Lower lobe of right lung (tissue), 2 donors: ENCODE results near the gene SEMA7A. TPM values are rescaled to one million over a fixed set of nuclear protein-coding genes. Genes with fewer than 3 reads are reported as not detected.
"Not testable (repeated sequence)": the region's sequence is repeated elsewhere in the genome, so short reads cannot be mapped to it uniquely, and the experiment has no call there.

Source experiments
- ATAC-seq, 2 donors: fragments of 200-7000 bp; cut with Tn5 transposase; one replicate each; pipeline ENCODE4 v1.9.1; 2020 to 2022; ENCODE audit warnings: mild to moderate bottlenecking in 2 of 2, moderate library complexity in 2 of 2
- DNase-seq: peaks from one replicate; pipeline ENCODE4 v3.0.0-alpha.2; 2020
- H3K27ac ChIP-seq: fragments of 200-600 bp; one replicate; pipeline ENCODE4 v1.8.0; 2022
- H3K27me3 ChIP-seq: fragments of 200-600 bp; one replicate; pipeline ENCODE4 v1.8.0; 2022; ENCODE audit warnings: low read depth
- H3K36me3 ChIP-seq: fragments of 200-600 bp; one replicate; pipeline ENCODE4 v1.8.0; 2022; ENCODE audit warnings: mild to moderate bottlenecking
- H3K4me1 ChIP-seq: fragments of 200-600 bp; one replicate; pipeline ENCODE4 v1.8.0; 2022
- H3K4me3 ChIP-seq: fragments of 200-600 bp; one replicate; pipeline ENCODE4 v1.8.0; 2022; ENCODE audit warnings: mild to moderate bottlenecking
- H3K9me3 ChIP-seq: fragments of 200-600 bp; one replicate; pipeline ENCODE4 v1.8.0; 2022
- intact Hi-C: fragments of 100-400 bp; cut with DNase I; formaldehyde crosslinking; loops from one replicate; pipeline ENCODE4 v1.11.0; 2022
- total RNA-seq: library from RNA; stranded (reverse); fragmentation: NEBNext Ultra II Directional; extraction: Animal tissue kit (Norgen Biotek cat#: 25700); gene quantifications from one replicate; pipeline ENCODE4 v1.2.1, GENCODE V29; 2021
- TF ChIP-seq, protein P1 (sequence below): fragments of 200-600 bp; IDR thresholded peaks from one replicate; pipeline ENCODE4 v1.8.0; 2022; ENCODE audit warnings: antibody characterized with exemption, mild to moderate bottlenecking
- donor health status: DM: no; HTN: yes; CAD: no; lungs with severe emphysema.

Gene SEMA7A
- total RNA-seq, 1 donor from 2014 or later, result 4.6 TPM

- H3K27me3 ChIP-seq, result no peaks in the 10 kb centered on the region
- intact Hi-C loops, result no loop called here
- peak within 1 kb of the TSS; percentile 83 for H3K27ac ChIP-seq
- H3K4me1 ChIP-seq, result peaks cover 20% of the 10 kb centered on the region
- H3K9me3 ChIP-seq, result no peaks in the 10 kb centered on the region
- ATAC-seq, result peak; percentile 99
- DNase-seq, result peak; percentile 98
- peak within 1 kb of the TSS; percentile 70 for H3K4me3 ChIP-seq
- peaks cover 20% of the 10 kb centered on the region for H3K36me3 ChIP-seq
- TF ChIP-seq, protein P1, sequence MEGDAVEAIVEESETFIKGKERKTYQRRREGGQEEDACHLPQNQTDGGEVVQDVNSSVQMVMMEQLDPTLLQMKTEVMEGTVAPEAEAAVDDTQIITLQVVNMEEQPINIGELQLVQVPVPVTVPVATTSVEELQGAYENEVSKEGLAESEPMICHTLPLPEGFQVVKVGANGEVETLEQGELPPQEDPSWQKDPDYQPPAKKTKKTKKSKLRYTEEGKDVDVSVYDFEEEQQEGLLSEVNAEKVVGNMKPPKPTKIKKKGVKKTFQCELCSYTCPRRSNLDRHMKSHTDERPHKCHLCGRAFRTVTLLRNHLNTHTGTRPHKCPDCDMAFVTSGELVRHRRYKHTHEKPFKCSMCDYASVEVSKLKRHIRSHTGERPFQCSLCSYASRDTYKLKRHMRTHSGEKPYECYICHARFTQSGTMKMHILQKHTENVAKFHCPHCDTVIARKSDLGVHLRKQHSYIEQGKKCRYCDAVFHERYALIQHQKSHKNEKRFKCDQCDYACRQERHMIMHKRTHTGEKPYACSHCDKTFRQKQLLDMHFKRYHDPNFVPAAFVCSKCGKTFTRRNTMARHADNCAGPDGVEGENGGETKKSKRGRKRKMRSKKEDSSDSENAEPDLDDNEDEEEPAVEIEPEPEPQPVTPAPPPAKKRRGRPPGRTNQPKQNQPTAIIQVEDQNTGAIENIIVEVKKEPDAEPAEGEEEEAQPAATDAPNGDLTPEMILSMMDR, result peak; percentile 36
Observed at GRCh38 chr15:74460871-74461846, 27.4 kb upstream of the SEMA7A start, which contains the start of gene UBL7. UBL7 (minus strand) TSS chr15:74461160; CDS start chr15:74458867, 2,293 bp downstream.

GRCh38 chr15:74460298-74460697 lies 26.5 kb upstream of the SEMA7A start:
- intact Hi-C loops, result no loop called here
- Histone ChIP-seq H3K4me1 (peaks cover 20% of the 10 kb centered on the region), H3K36me3 (peaks cover 29% of the 10 kb centered on the region), H3K9me3 (no peaks in the 10 kb centered on the region), H3K27me3 (no peaks in the 10 kb centered on the region), H3K27ac (peak overlapping the region; percentile 83), H3K4me3 (peak overlapping the region; percentile 70)
- DNase-seq (no peak), ATAC-seq (no peak)
- TF ChIP-seq, protein P1, result no peak

GRCh38 chr15:74459798-74460197 lies 26.0 kb upstream of the SEMA7A start:
- H3K9me3 ChIP-seq, H3K27ac ChIP-seq, ATAC-seq, intact Hi-C loops, DNase-seq, H3K27me3 ChIP-seq: not testable (repeated sequence)
- Histone ChIP-seq H3K4me1 (peaks cover 20% of the 10 kb centered on the region), H3K4me3 (peak overlapping the region; percentile 70), H3K36me3 (peaks cover 34% of the 10 kb centered on the region)

DNA sequence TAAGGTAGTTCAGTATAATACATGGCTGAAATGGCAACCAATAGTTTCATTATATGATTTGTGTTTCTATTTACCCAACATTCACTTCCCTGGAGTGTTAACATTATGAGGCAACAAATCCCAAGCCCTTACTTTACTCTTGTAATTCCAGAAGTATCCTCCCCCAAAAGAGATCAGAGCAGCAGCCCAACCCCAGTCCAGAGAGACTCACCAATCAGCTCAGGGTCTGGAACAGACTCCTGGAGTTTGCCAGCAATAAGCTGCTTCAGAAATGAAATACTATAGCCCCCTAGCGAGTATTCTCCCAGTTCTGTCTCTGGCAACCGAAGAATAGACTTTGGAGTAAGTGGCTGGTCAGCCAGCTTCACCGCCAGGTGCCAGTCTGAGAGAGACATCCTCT lies 24.7 kb upstream of the SEMA7A start:
- intact Hi-C loops, result no loop called here
- Histone ChIP-seq H3K27ac (no peak overlapping the region), H3K9me3 (no peaks in the 10 kb centered on the region), H3K27me3 (no peaks in the 10 kb centered on the region), H3K4me3 (no peak overlapping the region), H3K36me3 (peaks cover 47% of the 10 kb centered on the region), H3K4me1 (peaks cover 20% of the 10 kb centered on the region)
- ATAC-seq, result no peak
- TF ChIP-seq, protein P1, result no peak
- DNase-seq, result no peak

DNA sequence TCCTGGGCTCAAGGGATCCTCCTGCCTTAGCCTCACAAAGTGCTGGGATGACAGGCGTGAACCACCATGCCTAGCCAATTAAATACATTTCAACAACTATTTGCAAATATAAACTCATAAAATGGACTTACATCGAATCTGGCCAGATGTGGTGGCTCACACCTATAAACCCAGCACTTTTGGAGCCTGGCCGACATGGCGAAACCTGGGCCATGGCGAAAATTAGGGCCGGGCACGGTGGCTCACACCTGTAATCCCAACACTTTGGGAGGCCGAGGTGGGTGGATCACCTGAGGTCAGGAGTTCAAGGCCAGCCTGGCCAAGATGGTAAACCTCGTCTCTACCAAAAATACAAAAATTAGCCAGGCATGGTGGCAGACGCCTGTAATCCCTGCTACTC lies 23.3 kb upstream of the SEMA7A start:
- ATAC-seq, H3K4me3 ChIP-seq, H3K9me3 ChIP-seq, DNase-seq, H3K27ac ChIP-seq, H3K27me3 ChIP-seq, intact Hi-C loops: not testable (repeated sequence)
- Histone ChIP-seq H3K4me1 (peaks cover 13% of the 10 kb centered on the region), H3K36me3 (peaks cover 62% of the 10 kb centered on the region)

GRCh38 chr15:74454764-74455500 lies 21.2 kb upstream of the SEMA7A start:
- no peak overlapping the region for H3K4me3 ChIP-seq
- intact Hi-C loops, result no loop called here
- TF ChIP-seq, protein P1, result no peak
- ATAC-seq (no peak), DNase-seq (no peak)
- no peak overlapping the region for H3K27ac ChIP-seq
- peaks cover 83% of the 10 kb centered on the region for H3K36me3 ChIP-seq
- no peaks in the 10 kb centered on the region for H3K27me3 ChIP-seq
- peaks cover 4% of the 10 kb centered on the region for H3K4me1 ChIP-seq
- no peaks in the 10 kb centered on the region for H3K9me3 ChIP-seq
